Ishikawa (cell line): Measurements from ENCODE around the gene CASP8.

Source experiments
- CEBPB ChIP-seq: IDR thresholded peaks from 2 replicates; pipeline ENCODE4 v1.6.1; 2012
- EP300 ChIP-seq: IDR thresholded peaks from 2 replicates; pipeline ENCODE4 v1.6.1; 2012; ENCODE audit warnings: borderline replicate concordance
- MAX ChIP-seq: IDR thresholded peaks from 2 replicates; pipeline ENCODE4 v1.6.1; 2012
- RAD21 ChIP-seq: IDR thresholded peaks from 2 replicates; pipeline ENCODE4 v1.6.1; 2012; ENCODE audit warnings: low read depth
- REST ChIP-seq: IDR thresholded peaks from 2 replicates; pipeline ENCODE4 v1.6.1; 2012; ENCODE audit warnings: low read depth, mild to moderate bottlenecking
- TAF1 ChIP-seq: IDR thresholded peaks from 2 replicates; pipeline ENCODE4 v1.6.1; 2012; ENCODE audit warnings: low read depth, mild to moderate bottlenecking
- YY1 ChIP-seq: IDR thresholded peaks from 2 replicates; pipeline ENCODE4 v1.6.1; 2012; ENCODE audit warnings: low read depth
- ZBTB7A ChIP-seq: IDR thresholded peaks from 2 replicates; pipeline ENCODE4 v1.6.1; 2012; ENCODE audit warnings: low read depth

- TF ChIP-seq TAF1, result no peak
- TF ChIP-seq ZBTB7A, result no peak
- TF ChIP-seq YY1, result no peak
- TF ChIP-seq CEBPB, result no peak
- TF ChIP-seq EP300, result no peak
- no peak for TF ChIP-seq MAX
- no peak for TF ChIP-seq RAD21
- TF ChIP-seq REST, result no peak
Measured at GRCh38 chr2:201313362-201313761, 53.0 kb downstream of the CASP8 start.
